ENCODE measurements around the gene IGSF8.

GRCh38 chr1:160093624-160094290, 4.7 kb downstream of the IGSF8 start:
- TF ChIP-seq, protein P1, sequence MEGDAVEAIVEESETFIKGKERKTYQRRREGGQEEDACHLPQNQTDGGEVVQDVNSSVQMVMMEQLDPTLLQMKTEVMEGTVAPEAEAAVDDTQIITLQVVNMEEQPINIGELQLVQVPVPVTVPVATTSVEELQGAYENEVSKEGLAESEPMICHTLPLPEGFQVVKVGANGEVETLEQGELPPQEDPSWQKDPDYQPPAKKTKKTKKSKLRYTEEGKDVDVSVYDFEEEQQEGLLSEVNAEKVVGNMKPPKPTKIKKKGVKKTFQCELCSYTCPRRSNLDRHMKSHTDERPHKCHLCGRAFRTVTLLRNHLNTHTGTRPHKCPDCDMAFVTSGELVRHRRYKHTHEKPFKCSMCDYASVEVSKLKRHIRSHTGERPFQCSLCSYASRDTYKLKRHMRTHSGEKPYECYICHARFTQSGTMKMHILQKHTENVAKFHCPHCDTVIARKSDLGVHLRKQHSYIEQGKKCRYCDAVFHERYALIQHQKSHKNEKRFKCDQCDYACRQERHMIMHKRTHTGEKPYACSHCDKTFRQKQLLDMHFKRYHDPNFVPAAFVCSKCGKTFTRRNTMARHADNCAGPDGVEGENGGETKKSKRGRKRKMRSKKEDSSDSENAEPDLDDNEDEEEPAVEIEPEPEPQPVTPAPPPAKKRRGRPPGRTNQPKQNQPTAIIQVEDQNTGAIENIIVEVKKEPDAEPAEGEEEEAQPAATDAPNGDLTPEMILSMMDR (IDR thresholded peaks at IDR 0.05 in 8 of 11, conservative IDR thresholded peaks at IDR 0.05 in 3 of 11) = no peak
- no peak for TF ChIP-seq POLR2AphosphoS5 (IDR thresholded peaks at IDR 0.05)

Measured in spleen (tissue), 7 donors.